Naive thymus-derived CD4-positive, alpha-beta T cell (primary cell): ENCODE results near the gene FOXN3. TPM values are rescaled to one million over a fixed set of nuclear protein-coding genes. Genes with fewer than 3 reads are reported as not detected.

Experiments used
- ATAC-seq: fragments of 150-1000 bp; cut with Tn5 transposase; 2 replicates; pipeline ENCODE4 v1.10.0; 2021; ENCODE audit warnings: mild to moderate bottlenecking, moderate library complexity
- CTCF ChIA-PET: fragments of 350-600 bp; sonication (Branson Sonifier 250); formaldehyde crosslinking; loops from one replicate; lab custom pipeline; 2021; ENCODE audit warnings: antibody characterized with exemption; lab: Charles Lee
- POLR2A ChIA-PET: fragments of 350-600 bp; sonication (Branson Sonifier 250); formaldehyde crosslinking; loops from one replicate; lab custom pipeline; 2021; ENCODE audit warnings: antibody characterized with exemption, inconsistent platforms; lab: Charles Lee
- DNase-seq, 9 donors: peaks; one replicate each; pipeline versions ENCODE4 v3.0.0 to v3.0.0-alpha.2; 2020 to 2022; ENCODE audit warnings: mixed read lengths in 1 of 9
- H3K27ac ChIP-seq: one replicate; pipeline ENCODE4 v1.7.0; 2013; ENCODE audit warnings: mild to moderate bottlenecking, low read depth, low read length, moderate library complexity
- H3K27me3 ChIP-seq, 2 donors: one replicate each; pipeline ENCODE4 v1.7.0; 2013; ENCODE audit warnings: low read length in 2 of 2, mild to moderate bottlenecking in 2 of 2, moderate library complexity in 2 of 2; ENCODE audit not compliant: control insufficient read depth in 2 of 2, insufficient read depth in 2 of 2
- H3K36me3 ChIP-seq, 3 experiments: 1 replicate in 2 of 3; 2 replicates in 1 of 3; pipeline ENCODE4 v1.7.0; 2013; ENCODE audit warnings: low read length in 3 of 3, mild to moderate bottlenecking in 3 of 3, moderate library complexity in 1 of 3; ENCODE audit not compliant: insufficient read depth in 3 of 3, control insufficient read depth in 2 of 3
- H3K4me1 ChIP-seq, 2 donors: one replicate each; pipeline ENCODE4 v1.7.0; 2013; ENCODE audit warnings: low read length in 2 of 2, mild to moderate bottlenecking in 2 of 2, moderate library complexity in 1 of 2; ENCODE audit not compliant: control insufficient read depth in 2 of 2, insufficient read depth in 2 of 2
- H3K4me3 ChIP-seq: 2 replicates; pipeline ENCODE4 v1.7.0; 2013; ENCODE audit warnings: mild to moderate bottlenecking, low read length
- H3K9me3 ChIP-seq, 3 experiments: 1 replicate in 2 of 3; 2 replicates in 1 of 3; pipeline ENCODE4 v1.7.0; 2013; ENCODE audit warnings: low read length in 3 of 3; ENCODE audit not compliant: control insufficient read depth in 2 of 3
- H3K27ac Mint-ChIP-seq, 9 donors: one replicate each; pipeline ENCODE4 v1.8.0; 2020 to 2022; ENCODE audit warnings: mixed read lengths in 9 of 9, mild to moderate bottlenecking in 8 of 9, moderate library complexity in 5 of 9, inconsistent platforms in 2 of 9
- H3K27me3 Mint-ChIP-seq, 5 donors: one replicate each; pipeline ENCODE4 v1.8.0; 2021 to 2022; ENCODE audit warnings: mixed read lengths in 5 of 5, mild to moderate bottlenecking in 1 of 5
- H3K36me3 Mint-ChIP-seq, 5 donors: one replicate each; pipeline ENCODE4 v1.8.0; 2020 to 2022; ENCODE audit warnings: mixed read lengths in 5 of 5, mild to moderate bottlenecking in 3 of 5, inconsistent platforms in 1 of 5
- H3K4me1 Mint-ChIP-seq, 7 donors: one replicate each; pipeline ENCODE4 v1.8.0; 2020 to 2022; ENCODE audit warnings: mixed read lengths in 7 of 7, mild to moderate bottlenecking in 3 of 7, inconsistent platforms in 1 of 7
- H3K4me3 Mint-ChIP-seq, 10 donors: one replicate each; pipeline ENCODE4 v1.8.0; 2020 to 2022; ENCODE audit warnings: mild to moderate bottlenecking in 10 of 10, mixed read lengths in 10 of 10, moderate library complexity in 6 of 10, inconsistent platforms in 2 of 10
- H3K9me3 Mint-ChIP-seq, 11 donors: one replicate each; pipeline ENCODE4 v1.8.0; 2020 to 2022; ENCODE audit warnings: mixed read lengths in 11 of 11, mild to moderate bottlenecking in 4 of 11, inconsistent platforms in 1 of 11, moderate library complexity in 1 of 11
- intact Hi-C, 2 donors: fragments of 100-400 bp; cut with micrococcal nuclease; formaldehyde crosslinking; loops; one replicate each; pipeline ENCODE4 v1.15.1; 2023
- polyA plus RNA-seq, 2 donors: library from polyadenylated mRNA; unstranded; fragments of 300-500 nt; fragmentation: Illumina TruSeq; gene quantifications; one replicate each; pipeline ENCODE4 v1.2.3, GENCODE V29; 2021
- total RNA-seq, 6 experiments: library from RNA in 5 of 6; stranded (reverse) in 5 of 6; gene quantifications; 1 replicate in 5 of 6; 2 replicates in 1 of 6; pipeline ENCODE4 v1.2.3 and lab custom pipeline; 2021 to 2026

Gene FOXN3
- total and polyA plus RNA-seq, 7 experiments from 2014 or later: 103 to 192 (median 149) TPM

DNA sequence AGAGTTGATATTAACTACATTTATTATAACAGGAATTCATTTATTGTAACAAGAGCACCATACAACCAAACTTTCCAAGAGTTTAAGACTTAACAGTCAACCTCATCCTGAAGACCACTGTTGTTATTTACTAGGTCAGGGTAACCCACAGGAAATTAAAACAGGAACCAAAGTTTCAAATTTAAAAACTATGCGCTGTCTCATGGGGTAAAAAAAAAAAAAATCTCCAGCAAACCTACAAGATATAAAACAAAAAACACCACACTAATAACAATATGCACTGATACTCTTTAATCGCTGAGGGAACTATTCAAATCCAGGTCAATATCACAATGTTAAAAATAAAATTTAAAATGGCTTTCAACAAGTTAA lies 44.5 kb downstream of the FOXN3 start:
- H3K4me1 Mint-ChIP-seq: peaks cover 24 to 82% (median 69%) of the 10 kb centered on the region in 7 donors
- Histone ChIP-seq H3K9me3 (no peaks in the 10 kb centered on the region), H3K4me1 (peaks cover 0 to 3% of the 10 kb centered on the region in 2 donors), H3K27ac (no peak overlapping the region), H3K36me3 (no peaks in the 10 kb centered on the region), H3K4me3 (no peak overlapping the region), H3K27me3 (no peaks in the 10 kb centered on the region)
- intact Hi-C loops: no loop called here
- DNase-seq (no peak), ATAC-seq (no peak)
- CTCF ChIA-PET: interaction anchor here (0.8 kb wide), 1 partner anchor 112 kb away, joined by 3 read pairs; no protein-coding TSS in a partner anchor
- H3K4me3 Mint-ChIP-seq: peak overlapping the region in 2 of 10 donors; percentile 11 to 22
- peak overlapping the region in 6 of 9 donors; percentile 37 to 89 (median 70) for H3K27ac Mint-ChIP-seq
- peaks cover 0 to 7% (median 0%) of the 10 kb centered on the region in 11 donors for H3K9me3 Mint-ChIP-seq
- H3K36me3 Mint-ChIP-seq: peaks cover 4 to 32% (median 9%) of the 10 kb centered on the region in 5 donors
- no peaks in the 10 kb centered on the region for H3K27me3 Mint-ChIP-seq
- POLR2A ChIA-PET: interaction anchor here (0.7 kb wide), 1 partner anchor 10 kb away, joined by 3 read pairs; no protein-coding TSS in a partner anchor

DNA sequence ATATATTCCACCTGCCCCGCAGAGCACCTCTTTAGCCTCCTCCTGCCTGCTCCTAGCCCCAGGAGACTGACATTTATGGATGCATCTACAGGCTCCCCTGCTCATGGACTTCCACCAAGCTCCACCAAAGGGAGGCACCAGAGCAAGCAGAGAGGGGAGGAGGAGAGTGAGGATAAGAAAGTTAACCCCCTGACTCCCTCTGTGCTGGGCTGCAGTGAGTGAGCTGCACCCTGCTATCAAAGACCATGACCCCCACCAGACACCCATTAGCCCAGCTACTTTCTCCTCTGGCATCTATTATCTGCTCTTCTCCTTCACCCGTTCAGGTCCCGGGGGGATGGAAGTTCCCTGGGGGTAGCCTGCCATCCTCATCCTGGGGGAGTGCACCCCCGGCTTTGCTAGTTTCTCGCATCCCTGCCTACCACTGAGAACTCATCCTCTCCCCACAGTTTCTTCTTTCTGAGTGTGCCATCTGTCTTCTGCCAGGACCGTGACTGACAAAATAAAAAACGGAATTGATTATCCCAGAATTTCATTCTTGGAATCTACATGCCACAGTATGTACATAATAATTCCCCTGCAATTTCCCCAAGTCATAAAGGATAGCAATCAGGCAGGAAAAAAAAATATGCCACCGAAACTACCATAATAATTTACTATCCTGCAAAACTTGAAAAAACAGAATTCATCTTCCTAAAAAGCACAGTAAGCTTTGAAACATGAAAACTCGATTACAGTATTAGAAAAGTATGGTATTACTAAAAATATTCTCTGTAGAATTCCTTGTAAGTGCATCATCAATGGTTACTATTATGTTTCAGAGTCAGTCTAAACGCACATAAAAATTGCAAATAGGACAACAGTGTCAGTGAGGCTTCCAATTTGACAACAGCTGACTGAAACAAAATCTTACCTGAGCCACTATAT lies 45.2 kb downstream of the FOXN3 start:
- POLR2A ChIA-PET: interaction anchor here (0.7 to 0.9 kb wide), 2 partner anchors 9 to 63 kb away, joined by 3 read pairs; no protein-coding TSS in a partner anchor
- intact Hi-C loops: no loop called here
- ATAC-seq (no peak), DNase-seq (no peak)
- peaks cover 0 to 7% (median 0%) of the 10 kb centered on the region in 11 donors for H3K9me3 Mint-ChIP-seq
- H3K4me1 Mint-ChIP-seq: peaks cover 28 to 82% (median 69%) of the 10 kb centered on the region in 7 donors
- no peak overlapping the region for H3K4me3 ChIP-seq
- CTCF ChIA-PET: interaction anchor here (0.8 kb wide), 1 partner anchor 113 kb away, joined by 3 read pairs; no protein-coding TSS in a partner anchor
- no peak overlapping the region for H3K27ac ChIP-seq
- peaks cover 0 to 3% of the 10 kb centered on the region in 2 donors for H3K4me1 ChIP-seq
- H3K27ac Mint-ChIP-seq: peak overlapping the region in 8 of 9 donors; percentile 60 to 89 (median 78)
- H3K9me3 ChIP-seq: no peaks in the 10 kb centered on the region
- peaks cover 4 to 29% (median 9%) of the 10 kb centered on the region in 5 donors for H3K36me3 Mint-ChIP-seq
- no peaks in the 10 kb centered on the region for H3K36me3 ChIP-seq
- peak overlapping the region in 2 of 10 donors; percentile 18 to 23 for H3K4me3 Mint-ChIP-seq
- H3K27me3 ChIP-seq: no peaks in the 10 kb centered on the region
- H3K27me3 Mint-ChIP-seq: no peaks in the 10 kb centered on the region

GRCh38 chr14:89370781-89371180 lies 46.3 kb downstream of the FOXN3 start:
- ChIA-PET CTCF (no interaction called here), POLR2A (no interaction called here)
- Mint-ChIP-seq H3K27ac (peak overlapping the region in 8 of 9 donors; percentile 27 to 89 (median 73)), H3K27me3 (no peaks in the 10 kb centered on the region), H3K4me3 (peak overlapping the region in 1 of 10 donors; percentile 13), H3K9me3 (peaks cover 0 to 7% (median 0%) of the 10 kb centered on the region in 11 donors), H3K4me1 (peaks cover 31 to 84% (median 74%) of the 10 kb centered on the region in 7 donors), H3K36me3 (peaks cover 4 to 27% (median 9%) of the 10 kb centered on the region in 5 donors)
- Histone ChIP-seq H3K36me3 (no peaks in the 10 kb centered on the region), H3K4me1 (peaks cover 5 to 8% of the 10 kb centered on the region in 2 donors), H3K4me3 (no peak overlapping the region), H3K27ac (no peak overlapping the region), H3K9me3 (no peaks in the 10 kb centered on the region), H3K27me3 (no peaks in the 10 kb centered on the region)
- ATAC-seq: no peak
- DNase-seq: no peak
- intact Hi-C loops: no loop called here

GRCh38 chr14:89370381-89370780 lies 46.7 kb downstream of the FOXN3 start:
- H3K9me3 Mint-ChIP-seq: peaks cover 0 to 7% (median 0%) of the 10 kb centered on the region in 11 donors
- Histone ChIP-seq H3K27ac (no peak overlapping the region), H3K36me3 (no peaks in the 10 kb centered on the region), H3K27me3 (no peaks in the 10 kb centered on the region), H3K4me1 (peaks cover 5 to 8% of the 10 kb centered on the region in 2 donors), H3K9me3 (no peaks in the 10 kb centered on the region), H3K4me3 (no peak overlapping the region)
- no peaks in the 10 kb centered on the region for H3K27me3 Mint-ChIP-seq
- peaks cover 4 to 27% (median 9%) of the 10 kb centered on the region in 5 donors for H3K36me3 Mint-ChIP-seq
- peak overlapping the region in 7 of 9 donors; percentile 27 to 89 (median 67) for H3K27ac Mint-ChIP-seq
- ChIA-PET CTCF (no interaction called here), POLR2A (no interaction called here)
- DNase-seq (no peak), ATAC-seq (no peak)
- peak overlapping the region in 1 of 10 donors; percentile 13 for H3K4me3 Mint-ChIP-seq
- intact Hi-C loops: no loop called here
- peaks cover 33 to 85% (median 77%) of the 10 kb centered on the region in 7 donors for H3K4me1 Mint-ChIP-seq

DNA sequence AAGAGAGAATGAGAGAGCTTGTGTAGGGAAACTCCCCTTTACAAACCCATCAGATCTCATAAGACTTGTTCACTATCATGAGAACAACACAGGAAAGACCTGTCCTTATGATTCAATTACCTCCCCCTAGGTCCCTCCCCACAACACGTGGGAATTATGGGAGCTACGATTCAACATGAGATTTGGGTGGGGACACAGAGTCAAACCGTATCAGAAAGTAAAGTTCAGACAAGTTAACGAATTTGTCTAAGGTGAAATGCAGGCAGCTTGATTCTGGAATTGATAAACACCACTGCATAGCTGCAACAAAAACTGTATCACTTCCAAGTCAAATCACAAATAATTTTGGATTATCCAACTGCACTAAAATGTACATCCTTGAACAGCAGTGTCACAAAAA lies 47.4 kb downstream of the FOXN3 start:
- ATAC-seq (no peak), DNase-seq (no peak)
- Mint-ChIP-seq H3K4me3 (no peak overlapping the region), H3K27me3 (no peaks in the 10 kb centered on the region), H3K9me3 (peaks cover 0 to 7% (median 0%) of the 10 kb centered on the region in 11 donors), H3K27ac (peak overlapping the region in 8 of 9 donors; percentile 27 to 90 (median 69)), H3K4me1 (peaks cover 40 to 90% (median 77%) of the 10 kb centered on the region in 7 donors), H3K36me3 (peaks cover 4 to 28% (median 9%) of the 10 kb centered on the region in 5 donors)
- Histone ChIP-seq H3K36me3 (no peaks in the 10 kb centered on the region), H3K4me1 (peaks cover 8 to 9% of the 10 kb centered on the region in 2 donors), H3K9me3 (no peaks in the 10 kb centered on the region), H3K4me3 (no peak overlapping the region), H3K27me3 (no peaks in the 10 kb centered on the region), H3K27ac (no peak overlapping the region)
- intact Hi-C loops: no loop called here
- ChIA-PET CTCF (no interaction called here), POLR2A (no interaction called here)

- H3K36me3 ChIP-seq: no peaks in the 10 kb centered on the region
- intact Hi-C loops: no loop called here
- no peak for ATAC-seq
- H3K4me1 ChIP-seq: peaks cover 15% of the 10 kb centered on the region in 2 donors
- Mint-ChIP-seq H3K36me3 (peaks cover 0 to 25% (median 9%) of the 10 kb centered on the region in 5 donors), H3K4me1 (peaks cover 45 to 94% (median 80%) of the 10 kb centered on the region in 7 donors), H3K27ac (peak overlapping the region in 8 of 9 donors; percentile 4 to 95 (median 69)), H3K27me3 (no peaks in the 10 kb centered on the region), H3K9me3 (peaks cover 0 to 3% (median 0%) of the 10 kb centered on the region in 11 donors), H3K4me3 (peak overlapping the region in 1 of 10 donors; percentile 16)
- DNase-seq: no peak
- H3K27me3 ChIP-seq: no peaks in the 10 kb centered on the region
- ChIA-PET CTCF (no interaction called here), POLR2A (no interaction called here)
- H3K4me3 ChIP-seq: no peak overlapping the region
- H3K9me3 ChIP-seq: no peaks in the 10 kb centered on the region
- no peak overlapping the region for H3K27ac ChIP-seq
Measured at GRCh38 chr14:89368490-89369477, 48.2 kb downstream of the FOXN3 start.
